H1 (cell line): ENCODE measurements around the gene CACNA1C. TPM values are rescaled to one million over a fixed set of nuclear protein-coding genes. Genes with fewer than 3 reads are reported as not detected.

Experiments
- BACH1 ChIP-seq: IDR thresholded peaks from 2 replicates; pipeline ENCODE4 v1.6.1; 2012; ENCODE audit warnings: low read length, improper control_type of control experiment
- CHD2 ChIP-seq: IDR thresholded peaks from 2 replicates; pipeline ENCODE4 v1.6.1; 2012; ENCODE audit warnings: low read length, improper control_type of control experiment
- GTF2F1 ChIP-seq: IDR thresholded peaks from 2 replicates; pipeline ENCODE4 v1.6.1; 2012; ENCODE audit warnings: low read depth, low read length, improper control_type of control experiment, borderline replicate concordance
- KDM4A ChIP-seq: IDR thresholded peaks from one replicate; pipeline ENCODE4 v1.7.1; 2012; ENCODE audit warnings: low read depth, mild to moderate bottlenecking, moderate library complexity, low read length, inconsistent platforms; ENCODE audit not compliant: severe bottlenecking
- MAX ChIP-seq: IDR thresholded peaks from 2 replicates; pipeline ENCODE4 v1.6.1; 2012; ENCODE audit warnings: inconsistent platforms
- RNF2 ChIP-seq: fragments of 200-900, 300-1000 bp; sonication (generic); IDR thresholded peaks from 2 replicates; pipeline ENCODE4 v1.7.1; 2016; ENCODE audit warnings: borderline replicate concordance, low read depth, mild to moderate bottlenecking, antibody characterized with exemption, low read length; ENCODE audit not compliant: poor library complexity, severe bottlenecking; ENCODE audit errors: missing control alignments
- SAP30 ChIP-seq: fragments of 300-600 bp; sonication (generic); IDR thresholded peaks from 2 replicates; pipeline ENCODE4 v1.7.1; 2012; ENCODE audit warnings: low read length, moderate library complexity, mild to moderate bottlenecking, inconsistent platforms; ENCODE audit not compliant: insufficient read depth, insufficient replicate concordance
- TAF1 ChIP-seq: IDR thresholded peaks from 2 replicates; pipeline ENCODE4 v1.6.1; 2011; ENCODE audit warnings: mild to moderate bottlenecking, low read depth, low read length
- TCF12 ChIP-seq: IDR thresholded peaks from 2 replicates; pipeline ENCODE4 v1.6.1; 2011; ENCODE audit warnings: low read depth, mild to moderate bottlenecking, low read length
- polyA plus RNA-seq, 7 experiments: library from polyadenylated mRNA; depleted of rRNA in 3 of 7; stranded (reverse) in 5 of 7; unstranded in 2 of 7; fragments of >200 nt in 5 of 7; fragments of 200-250 nt in 2 of 7; gene quantifications; 1 replicate in 5 of 7; 2 replicates in 1 of 7; 4 replicates in 1 of 7; pipeline versions ENCODE4 v1.2.1 to v1.2.3, GENCODE V29; 2011 to 2013; ENCODE audit warnings: missing spikeins in 2 of 7, mixed read lengths in 2 of 7
- total RNA-seq: library from RNA; stranded (reverse); fragmentation: NEBNext Ultra II Directional; extraction: Animal tissue kit (Norgen Biotek cat#: 25700); gene quantifications from 2 replicates; pipeline ENCODE4 v1.2.1, GENCODE V29; 2021

The CACNA1C gene
- total and polyA plus RNA-seq, 2 of the 8 experiments (the other 6 are each of a cell fraction or from before 2014, with no cell fraction given) = 1.3 TPM

- TF ChIP-seq GTF2F1 = no peak
- no peak for TF ChIP-seq TCF12
- TF ChIP-seq BACH1 = no peak
- TF ChIP-seq KDM4A = no peak
- TF ChIP-seq CHD2 = no peak
- TF ChIP-seq SAP30 = no peak
- no peak for TF ChIP-seq RNF2
- no peak for TF ChIP-seq MAX
- TF ChIP-seq TAF1 = no peak
These were observed 401.9 kb downstream of the CACNA1C start (continued) for GRCh38 chr12:2454601-2455177.
